WTC11 (cell line): ENCODE data around the gene SELENOH.

Source experiments
- CTCF ChIP-seq: fragments of 200-600 bp; IDR thresholded peaks from 2 replicates; pipeline ENCODE4 v1.8.0; 2022; ENCODE audit warnings: antibody characterized with exemption
- NR2C2 ChIP-seq: sonication (generic); formaldehyde crosslinking; IDR thresholded peaks from 2 replicates; pipeline ENCODE4 v1.8.0; 2022; ENCODE audit warnings: mild to moderate bottlenecking, missing genetic modification reagents
- SP1 ChIP-seq: sonication (generic); formaldehyde crosslinking; conservative IDR thresholded peaks from 2 replicates; pipeline ENCODE4 v1.8.1; 2022; ENCODE audit warnings: missing genetic modification reagents
- USF2 ChIP-seq: sonication (generic); formaldehyde crosslinking; IDR thresholded peaks from 2 replicates; pipeline ENCODE4 v1.8.1; 2023; ENCODE audit warnings: mild to moderate bottlenecking, missing genetic modification reagents, moderate library complexity
- TF ChIP-seq, protein P1 (sequence below): sonication (generic); formaldehyde crosslinking; IDR thresholded peaks from 2 replicates; pipeline ENCODE4 v1.8.1; 2023; ENCODE audit warnings: mild to moderate bottlenecking, moderate library complexity, missing genetic modification reagents

GRCh38 chr11:57786436-57786835, 45.1 kb downstream of the SELENOH start:
- no peak for TF ChIP-seq CTCF
- TF ChIP-seq SP1 (CRISPR knock-in tag): no peak
- TF ChIP-seq USF2 (CRISPR knock-in tag): no peak
- no peak for TF ChIP-seq NR2C2 (CRISPR knock-in tag)
- TF ChIP-seq, protein P1, sequence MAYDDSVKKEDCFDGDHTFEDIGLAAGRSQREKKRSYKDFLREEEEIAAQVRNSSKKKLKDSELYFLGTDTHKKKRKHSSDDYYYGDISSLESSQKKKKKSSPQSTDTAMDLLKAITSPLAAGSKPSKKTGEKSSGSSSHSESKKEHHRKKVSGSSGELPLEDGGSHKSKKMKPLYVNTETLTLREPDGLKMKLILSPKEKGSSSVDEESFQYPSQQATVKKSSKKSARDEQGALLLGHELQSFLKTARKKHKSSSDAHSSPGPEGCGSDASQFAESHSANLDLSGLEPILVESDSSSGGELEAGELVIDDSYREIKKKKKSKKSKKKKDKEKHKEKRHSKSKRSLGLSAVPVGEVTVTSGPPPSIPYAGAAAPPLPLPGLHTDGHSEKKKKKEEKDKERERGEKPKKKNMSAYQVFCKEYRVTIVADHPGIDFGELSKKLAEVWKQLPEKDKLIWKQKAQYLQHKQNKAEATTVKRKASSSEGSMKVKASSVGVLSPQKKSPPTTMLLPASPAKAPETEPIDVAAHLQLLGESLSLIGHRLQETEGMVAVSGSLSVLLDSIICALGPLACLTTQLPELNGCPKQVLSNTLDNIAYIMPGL (CRISPR knock-in tag): no peak
